GM12873 (cell line): ENCODE measurements around the gene IL31.

Experiments
- TF ChIP-seq, protein P1 (sequence below): IDR thresholded peaks from 2 replicates; pipeline ENCODE4 v1.5.1; 2012; ENCODE audit warnings: low read depth, mild to moderate bottlenecking, moderate library complexity, low read length, control low read depth; ENCODE audit not compliant: insufficient read depth; ENCODE audit errors: missing control alignments

IL31 gene

DNA sequence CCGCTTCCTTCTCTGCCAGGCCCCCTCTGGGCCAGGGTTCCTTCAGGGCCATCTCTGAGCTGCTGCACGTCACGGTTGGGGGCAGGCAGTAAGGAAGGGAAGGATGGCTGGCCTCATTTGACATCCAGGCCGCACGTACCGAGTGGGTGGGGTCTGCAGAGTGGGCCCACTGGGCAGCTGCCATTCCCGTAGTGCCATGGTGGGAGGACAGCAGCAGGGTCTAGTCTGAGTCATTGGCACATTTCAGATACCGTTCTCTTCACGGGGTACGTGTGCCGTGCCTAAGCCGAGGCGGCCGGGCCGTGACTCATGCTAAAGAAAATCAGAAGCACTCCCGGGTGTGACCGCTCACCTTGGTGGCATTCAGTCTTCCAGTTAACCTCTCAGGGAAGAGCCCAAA is 43.9 kb downstream of the IL31 start:
- TF ChIP-seq, protein P1, sequence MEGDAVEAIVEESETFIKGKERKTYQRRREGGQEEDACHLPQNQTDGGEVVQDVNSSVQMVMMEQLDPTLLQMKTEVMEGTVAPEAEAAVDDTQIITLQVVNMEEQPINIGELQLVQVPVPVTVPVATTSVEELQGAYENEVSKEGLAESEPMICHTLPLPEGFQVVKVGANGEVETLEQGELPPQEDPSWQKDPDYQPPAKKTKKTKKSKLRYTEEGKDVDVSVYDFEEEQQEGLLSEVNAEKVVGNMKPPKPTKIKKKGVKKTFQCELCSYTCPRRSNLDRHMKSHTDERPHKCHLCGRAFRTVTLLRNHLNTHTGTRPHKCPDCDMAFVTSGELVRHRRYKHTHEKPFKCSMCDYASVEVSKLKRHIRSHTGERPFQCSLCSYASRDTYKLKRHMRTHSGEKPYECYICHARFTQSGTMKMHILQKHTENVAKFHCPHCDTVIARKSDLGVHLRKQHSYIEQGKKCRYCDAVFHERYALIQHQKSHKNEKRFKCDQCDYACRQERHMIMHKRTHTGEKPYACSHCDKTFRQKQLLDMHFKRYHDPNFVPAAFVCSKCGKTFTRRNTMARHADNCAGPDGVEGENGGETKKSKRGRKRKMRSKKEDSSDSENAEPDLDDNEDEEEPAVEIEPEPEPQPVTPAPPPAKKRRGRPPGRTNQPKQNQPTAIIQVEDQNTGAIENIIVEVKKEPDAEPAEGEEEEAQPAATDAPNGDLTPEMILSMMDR = no peak

DNA sequence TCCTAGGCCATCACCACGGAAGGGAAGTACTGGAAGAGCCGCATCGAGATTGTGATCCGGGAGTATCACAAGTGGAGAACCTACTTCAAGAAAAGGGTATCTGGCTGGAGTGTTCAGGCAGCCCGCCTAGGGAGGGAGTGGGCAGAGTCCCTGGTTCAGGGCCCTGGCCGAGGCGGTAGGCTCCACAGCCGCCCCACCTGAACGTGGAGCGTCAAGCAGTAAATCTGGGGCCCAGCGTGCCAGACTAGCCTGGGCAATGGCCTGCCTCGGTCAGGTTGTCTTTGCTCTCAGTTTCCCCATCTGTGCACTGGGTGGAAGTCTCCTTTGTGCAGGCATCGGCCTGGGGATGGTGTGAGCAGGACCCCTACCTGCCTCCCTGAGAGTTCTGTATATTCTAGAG is 44.9 kb downstream of the IL31 start:
- TF ChIP-seq, protein P1 = no peak

DNA sequence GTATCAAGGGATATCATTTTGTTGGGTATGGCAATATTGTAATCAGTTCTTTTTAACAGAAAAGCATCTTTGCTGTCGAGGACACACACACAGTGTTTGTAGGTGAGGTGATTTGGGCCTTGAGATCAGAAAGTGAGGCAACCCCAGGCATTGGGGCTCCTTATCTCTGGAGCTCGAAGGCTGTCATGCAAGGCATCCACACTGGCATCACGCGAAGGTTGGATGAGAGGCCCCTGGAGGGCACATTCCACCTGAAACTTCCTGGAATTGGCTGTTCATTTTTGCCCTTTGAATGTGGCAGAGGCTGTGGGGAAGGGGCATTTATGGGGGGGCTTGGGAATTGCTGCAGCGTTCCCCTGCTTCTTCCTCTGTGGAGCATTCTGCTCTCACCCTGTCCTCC is 45.5 kb downstream of the IL31 start:
- TF ChIP-seq, protein P1 = no peak

DNA sequence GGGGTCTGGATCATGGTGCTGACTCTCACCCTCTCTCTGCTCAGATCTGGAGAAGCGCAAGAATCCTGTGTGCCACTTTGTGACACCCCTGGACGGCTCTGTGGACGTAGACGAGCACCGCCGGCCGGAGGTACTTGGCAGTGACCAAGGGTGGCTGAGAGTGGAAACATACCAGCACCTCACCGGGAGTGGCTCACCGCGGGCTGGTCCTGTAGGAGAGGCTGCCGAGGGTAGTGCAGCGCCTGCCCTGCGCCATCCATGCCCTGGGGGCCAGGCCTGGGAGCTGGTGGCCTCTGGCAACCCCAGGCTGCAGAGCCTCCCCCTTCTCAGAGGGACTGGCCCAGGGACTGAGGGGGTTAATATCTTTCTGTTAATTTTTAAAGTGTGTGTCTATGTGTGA is 46.2 kb downstream of the IL31 start:
- TF ChIP-seq, protein P1 = no peak

DNA sequence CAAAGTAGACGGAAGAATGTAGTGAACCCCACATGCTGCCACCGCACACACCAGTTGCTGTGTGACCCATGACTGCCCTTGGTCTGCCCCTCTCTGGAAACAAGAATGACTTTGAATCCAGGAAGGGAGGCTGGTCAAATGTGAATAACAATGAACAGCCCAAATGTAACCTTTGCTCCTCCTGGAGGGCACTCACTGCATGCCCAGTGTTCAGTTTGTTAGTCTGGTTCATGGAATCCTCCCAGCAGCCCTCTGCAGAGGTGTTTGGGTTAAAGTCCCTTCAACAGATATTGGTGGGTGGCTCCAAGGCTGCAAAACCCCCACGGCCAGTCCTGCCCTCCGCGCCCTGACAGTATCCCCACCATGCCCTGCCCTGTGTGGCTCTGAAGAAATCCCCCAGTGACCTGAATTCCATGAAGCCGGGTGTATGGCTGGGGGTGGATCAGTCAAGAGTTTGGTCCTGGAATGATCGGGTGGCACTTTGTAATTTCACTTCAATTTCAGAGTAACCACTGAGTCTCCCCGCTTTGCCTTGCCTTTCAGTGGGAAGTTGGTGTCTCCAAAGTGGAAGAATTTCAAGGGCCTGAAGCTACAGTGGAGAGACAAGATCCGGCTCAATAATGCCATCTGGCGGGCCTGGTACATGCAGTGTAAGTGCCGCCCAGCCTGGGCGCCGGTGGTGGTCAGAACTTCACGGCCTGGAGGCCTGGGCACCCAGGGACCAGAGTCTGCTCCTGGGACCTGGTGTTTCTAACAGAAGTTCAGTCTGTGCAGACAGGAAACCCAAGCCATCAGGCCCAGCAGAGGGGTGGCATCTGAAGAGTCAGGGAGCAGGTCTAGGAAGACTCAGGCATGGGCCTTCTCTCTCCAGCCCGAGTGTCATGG is 47.1 kb downstream of the IL31 start:
- TF ChIP-seq, protein P1 = no peak

DNA sequence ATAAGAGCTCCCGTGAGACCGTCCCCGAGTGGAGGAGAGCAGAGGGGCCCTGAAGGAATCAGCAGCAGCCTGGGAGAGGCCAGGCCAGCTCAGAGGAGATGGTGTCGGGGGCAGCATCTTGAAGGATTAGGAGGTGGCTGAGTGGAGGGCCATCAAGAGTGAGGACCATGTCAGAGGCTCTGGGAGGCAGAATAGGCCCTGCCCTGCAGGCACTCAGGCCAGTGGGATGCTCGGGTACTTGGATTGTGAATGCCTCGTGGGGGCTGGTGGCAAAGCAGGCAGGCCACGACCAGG is 47.7 kb downstream of the IL31 start:
- TF ChIP-seq, protein P1 = no peak

DNA sequence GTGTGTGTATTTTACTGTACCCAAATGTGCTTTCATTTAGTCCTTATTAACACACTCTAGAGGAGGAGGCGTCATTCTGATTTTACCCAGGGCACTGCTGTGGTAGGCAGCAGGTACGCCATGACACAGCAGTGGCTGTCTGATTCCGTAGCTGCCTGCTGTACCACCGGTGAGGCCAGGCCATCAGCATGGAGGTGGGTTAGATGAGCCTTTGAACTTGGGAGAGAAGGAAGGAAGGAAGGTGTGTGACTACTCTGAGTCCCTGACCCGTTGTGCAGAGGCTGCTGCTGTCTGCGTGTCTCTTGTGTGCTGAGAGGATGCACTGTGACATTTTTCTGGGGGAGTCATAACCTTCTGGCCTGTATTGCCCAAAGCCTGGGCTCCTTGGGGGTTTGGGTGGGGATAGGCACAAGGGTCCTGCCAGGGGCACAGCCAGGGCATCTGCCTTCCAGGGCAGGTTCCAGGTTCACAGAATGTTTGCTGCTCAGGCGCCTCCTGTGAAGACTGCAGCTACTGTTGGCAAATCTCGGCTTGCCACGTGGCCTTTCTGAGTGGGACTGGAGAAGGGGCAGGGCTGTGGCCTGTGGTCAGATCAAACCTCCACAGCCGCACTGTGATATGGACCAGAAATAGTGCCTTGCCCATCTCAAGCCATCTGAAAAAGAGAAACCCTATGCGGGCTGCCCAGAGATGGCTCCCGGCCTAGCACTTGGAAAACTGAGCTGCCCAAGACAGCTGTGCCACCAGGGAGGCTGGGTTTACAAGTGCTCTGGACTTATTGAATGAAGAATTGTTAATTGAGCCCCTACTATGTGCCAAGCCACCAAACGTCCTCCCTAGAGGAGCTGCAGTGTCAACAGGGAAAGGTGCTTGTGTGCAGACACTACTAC is 48.3 kb downstream of the IL31 start:
- TF ChIP-seq, protein P1 = no peak
